Testis (tissue), 2 donors: ENCODE results near the gene ICAM4.

Source experiments
- CTCF ChIP-seq, 3 experiments: fragments of 450-650 bp in 2 of 3; fragments of 200-600 bp in 1 of 3; sonication (generic) in 1 of 3; IDR thresholded peaks; one replicate each; pipeline ENCODE4 v1.5.1; 2016 to 2019; ENCODE audit warnings: antibody characterized with exemption in 3 of 3, mild to moderate bottlenecking in 2 of 3, moderate library complexity in 1 of 3
- POLR2A ChIP-seq: fragments of 450-650 bp; IDR thresholded peaks from one replicate; pipeline ENCODE4 v1.6.1; 2017; ENCODE audit warnings: antibody characterized with exemption, mild to moderate bottlenecking, moderate library complexity

GRCh38 chr19:10246511-10246910, 40.2 kb upstream of the ICAM4 start:
- TF ChIP-seq CTCF (IDR thresholded peaks at IDR 0.05) (no peak), POLR2A (no peak)
